Daoy (cell line): Measurements from ENCODE around the gene TRAF5. TPM values are rescaled to one million over a fixed set of nuclear protein-coding genes. Genes with fewer than 3 reads are reported as not detected.
"Not testable (repeated sequence)": the region's sequence is repeated elsewhere in the genome, so short reads cannot be mapped to it uniquely, and the experiment has no call there.

ENCODE experiments used
- DNase-seq: peaks from one replicate; pipeline ENCODE4 v3.0.0-alpha.2; 2015; ENCODE audit warnings: low read depth
- total RNA-seq: library from RNA; depleted of rRNA; stranded (reverse); fragments of >200 nt; shearing (Covaris generic); gene quantifications from 2 replicates; pipeline ENCODE4 v1.2.3, GENCODE V29; 2014; rRNA removed

The TRAF5 gene, protein sequence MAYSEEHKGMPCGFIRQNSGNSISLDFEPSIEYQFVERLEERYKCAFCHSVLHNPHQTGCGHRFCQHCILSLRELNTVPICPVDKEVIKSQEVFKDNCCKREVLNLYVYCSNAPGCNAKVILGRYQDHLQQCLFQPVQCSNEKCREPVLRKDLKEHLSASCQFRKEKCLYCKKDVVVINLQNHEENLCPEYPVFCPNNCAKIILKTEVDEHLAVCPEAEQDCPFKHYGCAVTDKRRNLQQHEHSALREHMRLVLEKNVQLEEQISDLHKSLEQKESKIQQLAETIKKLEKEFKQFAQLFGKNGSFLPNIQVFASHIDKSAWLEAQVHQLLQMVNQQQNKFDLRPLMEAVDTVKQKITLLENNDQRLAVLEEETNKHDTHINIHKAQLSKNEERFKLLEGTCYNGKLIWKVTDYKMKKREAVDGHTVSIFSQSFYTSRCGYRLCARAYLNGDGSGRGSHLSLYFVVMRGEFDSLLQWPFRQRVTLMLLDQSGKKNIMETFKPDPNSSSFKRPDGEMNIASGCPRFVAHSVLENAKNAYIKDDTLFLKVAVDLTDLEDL
- 6.5 and 8.9 TPM in 2 replicates for total RNA-seq

GRCh38 chr1:211326528-211327345 lies at the start of gene TRAF5:
Gene TRAF5, plus strand, starts transcription at chr1:211326833. Its CDS starts 26,407 bp downstream, at chr1:211353240.
- peak; percentile 67 for DNase-seq

- DNase-seq = no peak
Observed at GRCh38 chr1:211279340-211279739, 47.3 kb upstream of the TRAF5 start.

DNA sequence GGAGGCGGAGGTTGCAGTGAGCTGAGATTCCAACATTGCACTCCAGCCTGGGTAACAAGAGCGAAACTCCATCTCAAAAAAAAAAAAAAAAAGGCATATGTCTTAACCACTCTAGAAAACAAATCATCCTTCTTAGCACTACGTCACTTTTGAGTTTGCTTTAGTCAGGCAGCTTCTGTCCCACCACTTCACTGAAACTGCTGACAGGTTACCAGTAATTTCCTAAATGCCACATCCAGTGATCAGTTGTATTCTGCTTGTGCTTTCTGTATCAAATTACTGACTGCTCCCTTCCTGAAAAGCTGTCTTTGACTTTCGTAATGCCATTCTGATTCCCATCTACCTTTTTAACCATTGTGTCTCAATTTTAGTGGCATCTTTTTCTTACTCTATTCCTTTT lies 45.7 kb upstream of the TRAF5 start:
- no peak for DNase-seq

DNA sequence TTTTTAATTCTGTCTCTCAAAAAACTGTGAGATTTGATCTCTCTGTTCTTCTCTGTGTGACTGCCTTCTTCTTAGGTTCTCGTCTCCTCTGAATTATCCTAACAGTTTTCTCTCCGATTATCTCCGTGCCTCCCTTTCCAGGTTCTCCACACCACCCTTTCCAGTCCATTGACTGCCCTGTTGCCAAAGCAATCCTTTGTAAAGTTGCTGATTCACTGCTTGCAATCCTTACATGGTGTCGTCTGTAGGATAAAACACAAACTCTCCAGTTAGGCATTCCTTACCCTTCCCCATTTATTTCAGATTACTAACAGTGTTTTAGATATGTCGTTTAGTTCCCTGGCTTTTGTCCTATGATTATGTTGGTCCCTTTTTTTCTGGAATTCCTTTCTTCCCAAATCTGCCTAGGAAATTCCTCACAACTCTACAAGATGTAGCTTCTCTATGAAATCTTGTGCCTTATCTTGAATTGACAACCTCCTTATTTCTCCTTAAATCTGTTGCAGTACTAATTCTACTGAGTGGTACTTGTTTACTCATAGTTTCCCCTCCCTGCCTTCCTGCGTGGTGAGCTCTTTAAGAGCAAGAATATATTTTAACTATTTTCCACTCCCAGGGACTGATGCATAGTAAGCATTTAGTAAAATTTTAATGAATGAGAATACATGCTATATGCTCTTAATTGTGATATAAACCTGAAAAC lies 45.2 kb upstream of the TRAF5 start:
- DNase-seq = no peak

DNA sequence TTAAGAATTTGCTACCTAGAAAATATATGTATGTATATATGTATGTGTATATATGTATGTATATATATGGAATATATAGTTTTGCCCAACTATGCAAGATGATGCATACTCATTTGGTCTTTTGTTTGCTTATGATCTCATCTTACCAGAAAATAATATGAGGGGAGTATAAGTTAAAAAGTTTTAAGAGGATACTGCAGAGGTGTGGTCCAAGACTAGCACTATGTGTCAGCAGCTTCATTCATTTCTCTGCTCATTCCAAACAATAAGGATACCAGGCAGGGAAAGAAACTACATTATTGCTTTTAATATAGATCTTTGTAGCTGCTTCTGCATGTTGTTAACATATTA lies 44.6 kb upstream of the TRAF5 start:
- no peak for DNase-seq

GRCh38 chr1:211285196-211285595 lies 41.4 kb upstream of the TRAF5 start:
- DNase-seq = peak; percentile 41

- DNase-seq = no peak
Observed at GRCh38 chr1:211287218-211287617, 39.4 kb upstream of the TRAF5 start.

GRCh38 chr1:211292411-211292810 lies 34.2 kb upstream of the TRAF5 start:
- DNase-seq = no peak

DNA sequence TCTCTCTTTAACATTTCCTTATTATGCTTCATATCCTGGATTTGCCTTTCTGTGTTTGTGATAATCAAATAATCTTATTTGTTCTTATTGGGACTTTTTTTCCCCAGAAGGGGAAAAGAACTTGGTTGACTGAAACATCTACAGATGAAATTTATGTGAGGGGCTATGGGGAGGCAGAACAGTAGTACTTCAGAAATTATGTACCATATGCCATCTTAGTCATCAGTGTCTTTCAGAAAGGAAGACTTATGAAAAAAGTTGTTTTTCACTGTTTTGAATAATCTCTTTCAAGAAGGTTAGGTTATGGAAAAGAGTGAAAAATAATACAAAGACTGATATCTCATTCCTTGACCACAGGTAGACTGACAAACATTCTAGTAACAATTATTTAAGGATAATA lies 30.2 kb upstream of the TRAF5 start:
- DNase-seq = no peak

- DNase-seq = no peak
Observed at GRCh38 chr1:211305044-211305443, 21.6 kb upstream of the TRAF5 start.

DNA sequence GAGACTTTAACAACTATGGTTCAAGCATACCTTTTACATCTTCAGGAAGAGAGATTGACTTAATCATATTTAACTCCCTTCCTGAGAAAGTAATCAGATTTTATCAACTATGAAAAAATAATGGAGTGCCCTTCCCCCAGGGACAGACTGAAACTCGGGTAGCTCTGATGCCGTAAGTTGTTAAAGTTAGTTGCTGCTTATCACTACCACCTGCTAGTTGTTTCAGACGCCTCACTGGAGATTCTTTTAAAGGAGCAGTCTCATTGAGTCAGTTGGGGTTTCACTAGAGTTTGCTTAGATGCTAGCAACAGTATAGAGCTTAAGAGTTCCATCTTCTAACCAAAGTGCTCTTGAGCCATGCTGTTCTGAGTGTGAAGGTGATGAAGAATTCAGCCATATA lies 17.0 kb upstream of the TRAF5 start:
- DNase-seq = no peak

- DNase-seq = no peak
Observed at GRCh38 chr1:211313392-211313791, 13.2 kb upstream of the TRAF5 start.

GRCh38 chr1:211318576-211319280 lies 7.9 kb upstream of the TRAF5 start:
- no peak for DNase-seq

DNA sequence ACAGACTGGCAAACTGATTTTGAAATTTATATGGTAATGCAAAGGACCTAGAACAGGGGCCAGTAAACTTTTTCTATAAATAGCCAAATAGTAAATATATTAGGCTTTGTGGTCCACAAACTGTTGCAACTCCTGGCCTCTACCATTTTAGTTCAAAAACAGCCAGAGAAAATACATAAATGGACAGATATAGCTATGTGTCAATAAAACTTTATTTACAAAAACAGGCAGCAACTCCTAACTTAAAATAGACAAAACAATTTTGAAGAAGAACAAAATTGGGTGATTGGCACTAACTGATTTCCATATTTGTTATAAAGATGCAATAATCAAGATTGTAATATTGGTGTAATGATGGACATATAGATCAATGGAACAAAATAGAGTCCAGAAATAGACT lies 6.7 kb upstream of the TRAF5 start:
- no peak for DNase-seq

- DNase-seq = no peak
Observed at GRCh38 chr1:211320980-211321379, 5.7 kb upstream of the TRAF5 start.

- not testable (repeated sequence) for DNase-seq
Observed at GRCh38 chr1:211321646-211322045, 5.0 kb upstream of the TRAF5 start.

- DNase-seq = peak; percentile 64
Observed at GRCh38 chr1:211323156-211324063, 3.2 kb upstream of the TRAF5 start.

DNA sequence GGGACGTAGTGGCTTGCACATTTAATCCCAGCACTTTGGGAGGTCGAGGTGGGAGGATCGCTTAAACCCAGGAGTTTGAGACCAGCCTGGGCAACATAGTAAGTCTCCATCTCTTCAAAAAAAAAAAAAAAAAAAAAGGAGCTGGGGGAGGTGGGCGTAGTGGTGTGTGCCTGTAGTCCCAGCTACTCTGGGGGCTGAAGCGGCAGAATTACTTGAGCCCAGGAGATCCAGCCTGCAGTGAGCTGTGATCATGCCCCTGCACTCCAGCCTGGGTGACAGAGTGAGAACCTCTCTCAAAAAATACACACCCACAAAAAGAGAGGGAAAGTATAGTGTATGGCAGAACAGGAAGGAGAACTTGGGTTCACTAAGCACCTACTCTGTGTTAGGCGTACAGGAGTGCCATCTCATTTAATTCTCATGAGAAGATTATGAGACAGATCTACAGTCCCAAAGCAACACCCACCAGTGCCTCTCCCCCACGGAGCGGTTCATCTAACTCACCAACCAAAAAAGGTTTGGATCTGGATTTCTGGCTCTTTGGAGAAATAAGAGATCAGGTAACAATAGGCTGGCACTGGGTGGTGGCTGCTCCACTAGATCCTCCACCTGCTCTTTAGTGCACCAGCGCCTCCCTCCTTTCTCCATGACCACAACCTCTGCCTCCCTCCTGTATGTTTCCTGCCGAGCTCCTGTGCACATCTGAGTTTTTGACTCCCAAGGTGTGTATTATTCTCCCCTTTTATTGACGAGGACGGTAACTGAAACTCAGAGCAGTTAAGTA lies 1.4 kb upstream of the TRAF5 start:
- no peak for DNase-seq

DNA sequence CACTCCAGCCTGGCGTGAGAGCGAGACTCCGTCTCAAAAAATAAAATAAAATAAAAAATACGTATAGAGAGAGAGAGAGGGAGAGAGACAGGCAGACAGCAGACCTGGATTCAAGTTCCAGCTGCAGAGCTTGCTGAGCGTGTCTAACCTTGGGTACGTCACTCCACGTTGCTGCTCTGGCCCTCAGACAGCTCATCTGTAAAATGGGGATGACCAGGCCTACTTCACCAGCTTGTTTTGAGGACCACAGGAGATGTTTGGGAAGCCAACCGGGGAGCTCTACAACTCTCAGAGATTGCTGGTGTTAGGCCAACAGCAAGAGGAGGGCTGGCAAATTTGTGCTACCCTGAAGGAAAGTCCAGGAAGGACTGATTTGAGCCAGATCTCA lies 499 bp upstream of the TRAF5 start:
- DNase-seq = no peak
